Measurements from ENCODE around the gene RNF157.

GRCh38 chr17:76270770-76271668, 30.7 kb upstream of the RNF157 start:
- TF ChIP-seq, protein P1, sequence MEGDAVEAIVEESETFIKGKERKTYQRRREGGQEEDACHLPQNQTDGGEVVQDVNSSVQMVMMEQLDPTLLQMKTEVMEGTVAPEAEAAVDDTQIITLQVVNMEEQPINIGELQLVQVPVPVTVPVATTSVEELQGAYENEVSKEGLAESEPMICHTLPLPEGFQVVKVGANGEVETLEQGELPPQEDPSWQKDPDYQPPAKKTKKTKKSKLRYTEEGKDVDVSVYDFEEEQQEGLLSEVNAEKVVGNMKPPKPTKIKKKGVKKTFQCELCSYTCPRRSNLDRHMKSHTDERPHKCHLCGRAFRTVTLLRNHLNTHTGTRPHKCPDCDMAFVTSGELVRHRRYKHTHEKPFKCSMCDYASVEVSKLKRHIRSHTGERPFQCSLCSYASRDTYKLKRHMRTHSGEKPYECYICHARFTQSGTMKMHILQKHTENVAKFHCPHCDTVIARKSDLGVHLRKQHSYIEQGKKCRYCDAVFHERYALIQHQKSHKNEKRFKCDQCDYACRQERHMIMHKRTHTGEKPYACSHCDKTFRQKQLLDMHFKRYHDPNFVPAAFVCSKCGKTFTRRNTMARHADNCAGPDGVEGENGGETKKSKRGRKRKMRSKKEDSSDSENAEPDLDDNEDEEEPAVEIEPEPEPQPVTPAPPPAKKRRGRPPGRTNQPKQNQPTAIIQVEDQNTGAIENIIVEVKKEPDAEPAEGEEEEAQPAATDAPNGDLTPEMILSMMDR (IDR thresholded peaks at IDR 0.05) = no peak
- no peak for TF ChIP-seq POLR2A (IDR thresholded peaks at IDR 0.05)

Data from heart left ventricle (tissue), 13 donors.